GM18507 (cell line): ENCODE results near the gene CLASP1.
"Not testable (repeated sequence)": the region's sequence is repeated elsewhere in the genome, so short reads cannot be mapped to it uniquely, and the experiment has no call there.

Source experiments
- DNase-seq: peaks from one replicate; pipeline ENCODE4 v3.0.0; 2011; ENCODE audit warnings: low read depth; ENCODE audit not compliant: insufficient read length; ENCODE audit errors: extremely low spot score
- FAIRE-seq: peaks from 2 replicates; lab custom pipeline; 2011; peaks lifted over from hg19 to GRCh38; lab: Jason Lieb, UNC

Gene CLASP1

DNA sequence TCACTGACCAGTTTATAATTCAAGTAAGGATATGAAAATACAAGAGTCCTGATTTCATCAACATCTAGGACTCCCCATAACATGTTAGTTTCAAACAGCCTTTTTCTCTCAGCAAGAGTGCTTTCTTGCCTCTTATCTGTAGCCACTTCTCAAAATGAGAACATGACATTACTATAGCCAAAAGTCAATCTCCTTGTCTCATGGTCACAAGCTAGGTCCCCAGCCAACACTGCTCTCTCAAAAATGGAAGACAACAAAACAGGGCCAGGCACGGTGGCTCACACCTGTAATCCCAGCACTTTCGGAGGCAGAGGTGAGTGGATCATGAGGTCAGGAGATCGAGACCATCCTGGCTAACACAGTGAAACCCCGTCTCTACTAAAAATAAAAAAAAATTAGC, 15.8 kb downstream of the CLASP1 start:
- DNase-seq (no peak), FAIRE-seq (no peak)

DNA sequence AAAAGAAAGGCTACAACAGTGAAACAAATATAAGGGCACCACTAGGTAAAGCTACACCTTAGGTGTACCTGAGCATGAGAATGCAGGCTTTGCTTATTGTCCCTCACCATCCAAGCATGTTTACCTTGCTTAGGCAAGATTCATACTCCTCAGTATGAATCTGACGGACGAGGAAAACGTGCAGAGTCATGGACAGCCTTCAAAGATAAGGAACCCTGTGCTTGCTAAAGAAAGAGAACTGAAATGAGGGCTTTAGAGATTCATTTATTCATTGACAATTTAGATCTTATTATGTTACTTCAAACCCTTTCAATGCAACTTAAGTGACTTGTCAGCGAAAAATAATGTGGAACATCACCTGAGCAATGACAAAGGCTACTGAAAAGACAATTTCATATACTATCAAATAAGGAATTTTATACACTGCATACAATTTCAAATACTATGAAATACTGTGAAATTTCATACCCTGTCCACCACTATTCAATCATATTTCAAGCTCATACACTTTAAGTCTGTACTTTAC, 21.7 kb downstream of the CLASP1 start:
- DNase-seq (no peak), FAIRE-seq (peak; percentile 47)

DNA sequence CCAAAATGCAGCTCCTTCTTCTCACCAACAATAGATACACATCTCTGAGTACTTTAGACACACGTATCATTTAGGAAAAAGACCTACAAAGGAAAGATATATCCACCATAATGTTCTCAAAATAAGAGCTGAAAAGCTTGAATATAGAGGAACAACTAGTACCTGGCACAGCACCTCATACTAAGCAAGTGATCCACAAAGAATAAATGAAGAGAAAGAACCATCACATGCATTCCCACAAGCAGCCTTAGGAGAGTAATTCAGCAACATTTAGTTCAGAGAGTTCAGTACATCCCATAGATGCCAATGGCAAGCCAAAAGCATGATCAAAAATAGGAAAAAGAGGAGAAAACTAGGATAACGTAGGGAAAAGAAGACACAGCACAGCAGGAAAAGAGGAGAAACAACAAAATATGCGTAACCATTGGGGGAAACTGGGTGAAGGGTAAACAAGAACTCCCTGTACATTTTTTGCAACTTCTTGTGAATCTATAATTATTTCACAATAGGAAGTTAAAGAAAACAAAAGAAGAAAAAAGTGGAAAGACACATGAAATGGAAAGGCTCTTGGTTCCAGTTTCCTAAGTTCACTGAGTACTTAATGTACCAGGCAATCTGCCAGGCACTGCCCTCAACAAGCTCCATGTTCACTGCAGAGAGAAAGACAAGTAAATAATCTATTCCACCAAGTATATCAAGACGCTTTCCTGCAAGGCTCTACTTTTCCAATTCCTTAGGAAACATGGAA, 22.3 kb downstream of the CLASP1 start:
- FAIRE-seq (no peak), DNase-seq (no peak)

DNA sequence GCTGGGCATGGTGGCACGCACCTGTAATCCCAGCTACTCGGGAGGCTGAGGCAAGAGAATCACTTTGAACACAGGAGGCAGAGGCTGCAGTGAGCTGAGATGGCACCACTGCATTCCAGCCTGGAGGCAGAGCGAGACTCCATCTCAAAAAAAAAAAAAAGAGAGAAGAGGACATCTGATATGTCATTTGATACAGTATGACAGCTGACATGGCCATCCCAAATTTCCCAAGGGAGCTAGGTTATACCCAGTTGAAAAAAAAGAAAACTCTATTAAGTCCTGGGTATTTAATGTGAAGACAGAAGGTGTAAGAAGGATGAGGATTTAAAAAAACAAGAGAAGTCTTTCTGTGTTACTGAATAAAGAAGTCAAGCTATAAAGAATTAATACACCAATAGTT, 23.3 kb downstream of the CLASP1 start:
- DNase-seq (no peak), FAIRE-seq (no peak)

DNA sequence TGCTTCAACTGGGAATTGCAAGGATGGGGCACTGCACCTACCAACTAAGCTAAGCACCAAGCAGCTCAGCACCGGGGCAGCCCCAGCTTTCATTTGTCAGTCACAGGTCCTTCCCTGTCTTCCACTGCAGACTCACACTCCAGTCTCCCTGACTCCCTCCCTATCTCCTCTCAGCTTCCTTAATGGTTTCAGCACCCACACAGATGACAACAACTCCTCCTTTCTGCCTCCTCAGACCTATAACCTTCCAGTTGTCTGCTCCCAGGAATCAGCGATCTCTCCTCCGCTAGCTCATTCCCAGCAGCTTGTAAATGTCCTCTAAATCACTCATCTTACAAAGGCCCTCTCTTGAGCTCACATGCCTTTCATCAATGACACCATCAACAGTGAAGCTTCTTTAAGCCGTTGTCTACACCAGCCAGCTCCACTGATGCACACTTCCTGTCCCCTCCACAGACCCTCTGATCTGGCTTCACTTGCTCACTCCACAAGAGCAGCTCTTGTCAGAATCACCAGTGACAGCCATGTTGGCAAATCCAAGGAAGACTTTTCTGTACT, 32.1 kb downstream of the CLASP1 start:
- FAIRE-seq = no peak
- no peak for DNase-seq

DNA sequence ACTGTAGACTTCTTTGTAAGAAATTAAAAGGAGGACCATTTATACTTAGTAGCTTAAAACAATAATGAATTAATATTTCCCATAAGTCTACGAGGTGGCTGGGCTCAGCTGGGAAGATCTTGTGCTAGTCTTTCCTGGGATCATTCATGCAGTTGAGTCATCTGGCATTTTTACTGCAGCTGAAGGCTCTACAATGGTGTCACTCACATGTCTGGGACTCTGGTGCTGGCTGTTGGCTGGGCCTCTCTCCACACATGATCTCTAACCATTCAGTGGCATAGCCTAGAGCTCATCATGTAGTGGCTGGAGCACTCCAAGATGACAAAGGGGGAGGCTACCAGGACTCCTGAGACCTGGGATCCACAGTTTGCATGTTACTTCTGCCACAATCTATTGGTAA, 35.5 kb downstream of the CLASP1 start:
- FAIRE-seq (no peak), DNase-seq (no peak)

DNA sequence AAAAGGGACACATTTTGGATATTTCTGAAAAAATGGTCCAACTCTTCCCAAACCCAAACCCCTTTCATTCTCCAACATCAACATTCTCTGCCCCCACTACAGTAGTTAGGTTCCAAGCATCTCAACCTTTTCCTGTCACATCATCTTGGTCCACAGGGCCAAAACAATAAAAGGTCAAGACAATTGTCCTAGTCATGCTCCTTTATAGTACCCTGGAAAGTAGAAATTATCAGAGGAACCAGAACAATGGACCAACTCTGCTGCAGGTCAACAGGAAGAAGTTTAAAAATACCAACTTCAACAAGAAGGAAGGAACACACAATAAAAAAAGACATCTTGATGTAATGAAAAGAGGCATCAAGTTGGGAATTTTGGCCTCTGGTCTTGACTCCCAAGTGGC, 36.1 kb downstream of the CLASP1 start:
- DNase-seq (no peak), FAIRE-seq (no peak)

DNA sequence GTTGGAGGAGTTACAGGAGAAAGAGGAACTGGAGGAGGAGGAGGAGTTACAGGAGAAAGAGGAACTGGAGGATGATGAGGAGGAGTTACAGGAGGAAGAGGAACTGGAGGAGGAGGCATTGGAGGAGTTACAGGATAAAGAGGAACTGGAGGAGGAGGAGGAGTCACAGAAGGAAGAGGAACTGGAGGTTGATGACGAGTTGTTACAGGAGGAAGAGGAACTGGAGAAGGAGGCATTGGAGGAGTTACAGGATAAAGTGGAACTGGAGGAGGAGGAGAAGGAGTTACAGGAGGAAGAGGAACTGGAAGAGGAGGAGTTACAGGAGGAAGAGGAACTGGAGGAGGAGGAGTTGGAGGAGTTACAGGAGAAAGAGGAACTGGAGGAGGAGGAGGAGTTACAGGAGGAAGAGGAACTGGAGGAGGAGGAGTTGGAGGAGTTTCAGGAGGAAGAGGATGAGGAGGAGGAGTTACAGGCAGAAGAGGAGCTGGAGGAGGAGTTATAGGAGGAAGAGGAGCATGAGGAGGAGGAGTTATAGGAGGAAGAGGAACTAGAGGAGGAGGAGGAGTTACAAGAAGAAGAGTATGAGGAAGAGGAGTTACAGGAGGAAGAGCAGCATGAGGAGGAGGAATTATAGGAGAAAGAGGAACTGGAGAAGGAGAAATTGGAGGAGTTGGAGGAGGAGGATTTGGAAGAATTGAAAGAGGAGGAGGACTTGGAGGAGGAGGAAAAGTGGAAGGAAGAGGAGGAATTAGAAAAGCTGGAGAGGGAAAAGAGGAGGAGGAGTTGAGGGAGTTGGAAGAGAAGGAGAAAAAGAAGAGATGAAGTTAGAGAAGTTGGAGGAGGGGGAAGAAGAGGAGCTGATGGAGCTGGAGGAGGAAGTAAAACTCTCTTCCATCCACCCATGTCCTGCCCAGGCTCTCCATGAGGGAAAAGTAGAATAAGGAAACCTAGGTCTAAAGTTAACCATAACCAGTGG, 37.2 kb downstream of the CLASP1 start:
- DNase-seq (no peak), FAIRE-seq (no peak)

DNA sequence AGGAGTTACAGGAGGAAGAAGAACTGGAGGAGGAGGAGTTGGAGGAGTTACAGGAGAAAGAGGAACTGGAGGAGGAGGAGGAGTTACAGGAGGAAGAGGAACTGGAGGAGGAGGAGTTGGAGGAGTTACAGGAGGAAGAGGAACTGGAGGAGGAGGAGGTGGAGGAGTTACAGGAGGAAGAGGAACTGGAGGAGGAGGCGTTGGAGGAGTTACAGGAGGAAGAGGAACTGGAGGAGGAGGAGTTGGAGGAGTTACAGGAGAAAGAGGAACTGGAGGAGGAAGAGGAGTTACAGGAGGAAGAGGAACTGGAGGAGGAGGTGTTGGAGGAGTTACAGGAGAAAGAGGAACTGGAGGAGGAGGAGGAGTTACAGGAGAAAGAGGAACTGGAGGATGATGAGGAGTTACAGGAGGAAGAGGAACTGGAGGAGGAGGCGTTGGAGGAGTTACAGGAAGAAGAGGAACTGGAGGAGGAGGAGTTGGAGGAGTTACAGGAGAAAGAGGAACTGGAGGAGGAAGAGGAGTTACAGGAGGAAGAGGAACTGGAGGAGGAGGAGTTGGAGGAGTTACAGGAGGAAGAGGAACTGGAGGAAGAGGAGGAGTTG, 38.1 kb downstream of the CLASP1 start:
- not testable (repeated sequence) for FAIRE-seq, DNase-seq

DNA sequence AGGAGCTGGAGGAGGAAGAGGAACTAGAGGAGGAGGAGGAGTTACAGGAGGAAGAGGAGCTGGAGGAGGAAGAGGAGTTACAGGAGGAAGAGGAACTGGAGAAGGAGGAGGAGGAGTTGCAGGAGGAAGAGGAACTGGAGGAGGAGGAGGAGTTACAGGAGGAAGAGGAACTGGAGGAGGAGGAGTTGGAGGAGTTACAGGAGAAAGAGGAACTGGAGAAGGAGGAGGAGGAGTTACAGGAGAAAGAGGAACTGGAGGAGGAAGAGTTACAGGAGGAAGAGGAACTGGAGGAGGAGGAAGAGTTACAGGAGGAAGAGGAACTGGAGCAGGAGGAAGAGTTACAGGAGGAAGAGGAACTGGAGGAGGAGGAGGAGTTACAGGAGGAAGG, 38.8 kb downstream of the CLASP1 start:
- not testable (repeated sequence) for DNase-seq, FAIRE-seq

DNA sequence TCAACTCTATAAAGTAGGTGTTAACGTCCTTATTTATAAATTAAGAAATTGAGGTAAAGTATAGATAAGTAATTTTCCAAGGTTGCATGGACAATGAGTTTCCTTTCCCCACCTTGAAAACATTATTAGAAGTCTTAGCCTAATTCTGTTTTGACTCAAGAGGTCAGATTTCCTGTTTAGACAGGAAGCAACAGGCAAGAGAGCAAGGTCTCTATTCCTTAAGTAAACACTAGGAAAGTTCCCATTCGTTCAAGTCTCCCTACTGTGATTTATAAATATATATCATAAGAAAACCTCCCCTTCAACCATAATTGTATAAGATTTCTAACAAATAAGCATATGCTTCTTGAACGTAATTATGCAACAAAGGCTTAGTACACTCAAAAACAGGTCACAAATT, 40.3 kb downstream of the CLASP1 start:
- FAIRE-seq (no peak), DNase-seq (no peak)

DNA sequence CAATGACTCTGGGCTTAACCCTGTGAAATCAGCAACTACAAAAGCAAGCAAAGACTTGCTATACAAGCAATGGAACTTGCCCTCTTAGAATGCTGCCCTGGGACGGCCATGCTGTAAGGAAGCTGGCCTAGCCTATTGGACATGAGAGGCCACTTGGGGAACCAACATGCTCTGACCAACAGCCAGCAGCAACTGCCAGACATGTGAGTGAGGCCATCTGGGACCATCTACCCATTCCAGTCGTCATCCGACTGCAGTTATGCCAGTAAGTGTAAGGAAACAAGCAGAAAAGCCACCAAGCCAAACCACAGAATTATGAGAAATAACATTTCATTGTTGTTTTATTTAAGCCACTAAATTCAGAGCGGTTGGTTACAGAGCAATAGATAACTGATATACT, 40.9 kb downstream of the CLASP1 start:
- FAIRE-seq (no peak), DNase-seq (no peak)

DNA sequence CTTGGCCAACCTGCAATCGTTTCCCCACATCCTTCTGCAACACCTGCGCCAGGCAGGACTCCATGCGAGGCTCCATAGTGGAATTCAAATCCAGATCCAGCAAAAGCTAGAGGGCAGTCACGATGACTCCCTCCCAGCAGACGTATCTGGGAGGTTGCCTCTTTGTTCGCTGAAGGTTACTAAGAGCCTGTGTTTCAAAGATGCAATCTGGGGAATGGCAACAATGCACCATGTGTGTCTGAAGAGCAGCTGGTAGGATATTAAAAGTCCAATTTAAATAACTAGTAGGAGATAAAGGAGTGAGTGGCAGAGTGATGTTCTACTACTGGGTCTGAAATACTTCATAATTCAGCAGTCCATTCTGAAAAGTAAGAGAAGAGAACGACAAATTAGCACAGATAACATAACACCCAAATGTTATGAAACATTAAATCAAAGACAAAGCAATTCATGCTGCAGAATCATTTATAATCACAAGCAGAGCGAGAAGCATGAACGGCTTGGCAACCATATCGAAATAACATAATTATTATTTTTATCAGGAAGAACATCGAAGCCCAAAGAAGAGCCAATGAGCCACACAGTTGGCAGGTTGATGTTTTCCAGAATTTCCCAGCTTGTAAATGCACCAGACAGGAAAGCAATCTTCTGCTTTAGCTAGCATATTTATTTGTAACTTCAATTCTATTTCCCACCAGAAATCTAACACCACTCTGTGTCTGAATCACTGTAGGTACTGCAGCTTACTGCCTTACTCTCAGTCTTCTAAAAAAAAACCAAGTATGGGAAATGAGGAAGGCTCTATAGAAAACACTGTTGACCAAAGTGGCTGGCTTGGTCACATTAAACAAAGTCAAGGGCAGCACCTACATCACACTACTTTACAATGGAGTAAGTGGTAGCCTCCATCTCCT, 43.2 kb downstream of the CLASP1 start:
- DNase-seq (no peak), FAIRE-seq (no peak)

DNA sequence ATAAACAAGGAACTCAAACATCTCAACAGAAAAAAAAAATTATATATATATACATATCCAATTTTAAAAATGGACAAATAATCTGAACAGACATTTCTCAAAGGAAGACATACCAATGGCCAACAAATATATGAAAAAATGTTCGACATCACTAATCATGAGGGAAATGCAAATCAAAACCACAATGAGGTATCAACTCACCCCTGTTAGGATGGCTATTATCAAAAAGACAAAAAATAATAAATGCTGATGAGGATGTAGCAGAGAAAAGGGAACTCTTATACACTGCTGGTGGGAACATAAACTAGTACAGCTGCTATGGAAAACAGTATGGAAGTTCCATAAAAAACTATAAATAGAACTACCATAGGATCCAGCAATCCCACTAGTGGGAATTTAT, 46.1 kb downstream of the CLASP1 start:
- DNase-seq (no peak), FAIRE-seq (peak; percentile 55)

DNA sequence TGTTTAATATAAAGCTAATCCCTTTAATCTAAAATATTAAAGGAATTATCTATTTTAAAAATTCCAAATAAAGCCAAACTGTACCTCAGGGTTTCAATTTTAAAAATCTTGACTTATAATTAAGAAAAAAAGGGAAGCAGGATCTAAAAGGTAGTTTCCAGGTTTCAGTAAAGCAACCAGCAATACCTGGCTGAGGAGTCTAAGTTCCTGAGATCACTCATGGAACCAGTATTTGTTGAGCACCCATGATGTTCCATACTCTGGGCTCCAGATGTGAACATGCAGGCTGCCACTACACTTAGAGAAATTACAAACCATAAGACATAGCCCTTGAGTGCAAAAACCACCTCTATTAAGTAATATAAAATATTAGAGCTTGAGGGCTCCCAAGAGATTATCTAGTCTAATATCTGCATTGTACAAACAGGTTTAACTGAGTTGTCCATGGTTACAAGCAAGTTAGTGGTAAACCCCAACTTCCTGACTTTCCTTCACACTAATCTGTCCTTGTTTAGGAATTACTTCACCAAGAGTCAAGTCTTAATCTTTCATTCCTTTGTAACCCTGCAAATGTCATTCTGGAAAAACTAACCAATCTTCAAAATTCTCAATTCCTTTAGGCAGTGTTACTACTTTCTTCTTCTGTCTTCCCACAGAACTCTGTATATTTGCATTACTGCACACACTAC, 49.2 kb downstream of the CLASP1 start:
- DNase-seq = no peak
- FAIRE-seq = peak; percentile 35

DNA sequence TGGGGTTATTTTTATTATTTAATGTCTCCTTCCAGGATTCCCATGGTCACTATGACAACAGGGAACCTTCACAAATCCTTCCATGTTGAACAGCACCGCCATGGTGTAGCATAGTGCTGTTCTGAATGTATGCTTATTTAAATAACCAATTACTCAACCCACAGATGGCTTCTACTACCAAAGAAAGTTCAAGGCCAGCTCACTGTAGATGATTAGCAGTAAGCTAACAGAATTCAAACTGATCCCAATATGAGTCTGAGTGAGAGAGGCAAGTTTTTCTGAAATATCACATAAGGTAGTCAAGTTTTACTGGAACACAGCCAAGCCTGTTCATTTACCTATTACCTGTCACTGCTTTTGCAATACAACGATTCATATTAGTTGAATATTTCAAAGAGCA, 51.2 kb downstream of the CLASP1 start:
- DNase-seq (no peak), FAIRE-seq (peak; percentile 9)

DNA sequence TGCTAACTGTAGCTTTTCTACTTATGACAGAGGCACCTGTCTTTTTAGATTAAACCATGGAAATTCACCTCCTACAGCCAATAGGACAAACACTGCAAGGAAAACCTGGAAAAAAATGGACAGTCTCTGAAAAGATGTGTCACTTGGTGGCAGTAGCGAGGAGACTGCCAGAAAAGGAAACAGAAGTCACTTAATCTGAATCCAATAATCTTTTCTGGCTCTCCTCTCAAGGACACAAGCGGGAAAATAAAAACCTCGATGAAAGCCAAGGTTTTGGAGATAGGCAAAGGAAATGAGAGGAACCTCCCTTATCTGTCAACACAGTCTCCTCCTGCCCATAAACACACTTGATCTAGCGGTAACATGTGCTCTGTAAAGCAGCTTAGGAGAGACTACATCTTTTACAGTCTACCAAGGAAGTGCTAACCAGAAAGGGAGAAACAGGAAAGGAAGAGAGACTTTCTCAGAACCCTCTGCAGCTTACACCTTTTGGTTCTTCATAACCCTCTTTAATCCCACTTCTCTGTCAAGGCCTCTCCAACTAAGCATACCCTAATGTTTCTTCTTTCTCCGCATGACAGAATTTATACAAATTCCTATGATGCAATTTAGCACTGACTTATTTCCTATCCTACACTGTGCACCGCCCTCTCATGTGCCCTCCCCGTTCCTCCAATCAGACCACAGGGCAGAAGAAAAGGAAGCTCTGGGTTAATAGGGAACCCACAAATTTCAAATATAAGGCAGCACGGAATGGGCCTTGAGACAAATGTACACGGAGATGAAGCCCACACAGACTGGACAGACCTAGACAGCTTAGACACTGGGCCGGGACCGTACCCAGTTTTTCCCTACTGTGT, 52.8 kb downstream of the CLASP1 start:
- DNase-seq = no peak
- peak; percentile 77 for FAIRE-seq
